Ovary (tissue), 9 donors: ENCODE measurements around the gene SORCS2. TPM values are rescaled to one million over a fixed set of nuclear protein-coding genes. Genes with fewer than 3 reads are reported as not detected.

ENCODE experiments used
- DNase-seq, 5 donors: peaks; one replicate each; pipeline ENCODE4 v3.0.0-alpha.2; 2019 to 2020
- H3K27ac ChIP-seq, 2 donors: fragments of 200-600 bp; one replicate each; pipeline versions ENCODE4 v1.5.1 to v1.8.0; 2019 to 2022
- H3K27me3 ChIP-seq: fragments of 200-600 bp; one replicate; pipeline ENCODE4 v1.8.0; 2022
- H3K36me3 ChIP-seq: fragments of 200-600 bp; sonication (generic); one replicate; pipeline ENCODE4 v1.5.1; 2019
- H3K4me1 ChIP-seq: one replicate; pipeline ENCODE4 v1.8.1; 2013; ENCODE audit warnings: mild to moderate bottlenecking, moderate library complexity; ENCODE audit not compliant: insufficient read depth
- H3K4me3 ChIP-seq: fragments of 200-600 bp; sonication (generic); one replicate; pipeline ENCODE4 v1.5.1; 2017
- H3K9me3 ChIP-seq, 2 donors: fragments of 200-600 bp in 1 of 2; sonication (generic) in 1 of 2; one replicate each; pipeline versions ENCODE4 v1.5.1 to v1.8.1; 2013 to 2019; ENCODE audit warnings: mild to moderate bottlenecking in 1 of 2, moderate library complexity in 1 of 2
- CTCF ChIP-seq, 3 donors: fragments of 450-650 bp in 2 of 3; fragments of 200-600 bp in 1 of 3; IDR thresholded peaks; one replicate each; pipeline versions ENCODE4 v1.5.1 to v1.8.0; 2016 to 2022; ENCODE audit warnings: antibody characterized with exemption in 3 of 3, mild to moderate bottlenecking in 1 of 3
- EP300 ChIP-seq: sonication (generic); formaldehyde crosslinking; IDR thresholded peaks from one replicate; pipeline ENCODE4 v1.6.1; 2017; ENCODE audit warnings: antibody characterized with exemption
- POLR2A ChIP-seq: fragments of 450-650 bp; IDR thresholded peaks from one replicate; pipeline ENCODE4 v1.6.1; 2017; ENCODE audit warnings: antibody characterized with exemption, mild to moderate bottlenecking, moderate library complexity
- WGBS, 3 donors: extraction: QIAGEN DNeasy Blood & Tissue Kit in 1 of 3; methylation state at CpG; one replicate each; pipeline versions ENCODE4 v1.1.5 to v1.1.7; 2013 to 2017; 5-methylcytosine and 5-hydroxymethylcytosine counted together
- intact Hi-C, 4 donors: fragments of 100-400 bp; cut with DNase I; formaldehyde crosslinking; loops; one replicate each; pipeline versions ENCODE4 v1.11.0 to v1.15.1; 2022 to 2023
- polyA plus RNA-seq, 2 donors: library from polyadenylated mRNA; stranded (reverse); fragments of 200-250 nt in 1 of 2; fragments of 350-450 nt in 1 of 2; fragmentation: Illumina TruSeq in 1 of 2; extraction: RNeasy Lipid Tissue Mini Kit (QIAGEN cat#74804) in 1 of 2; gene quantifications; one replicate each; pipeline ENCODE4 v1.2.3, GENCODE V29; 2013 to 2014
- total RNA-seq, 7 donors: library from RNA; depleted of rRNA in 2 of 7; stranded (reverse); fragments of >200 nt in 2 of 7; fragmentation: NEBNext Ultra II Directional in 3 of 7; extraction: Animal tissue kit (Norgen Biotek cat#: 25700) in 3 of 7; gene quantifications; one replicate each; pipeline versions ENCODE4 v1.1.0 to v1.2.4, GENCODE V29; 2016 to 2023
- donor health status: DM: no; HTN: no; CAD: no; lungs with moderate emphysema.
- donor health status: DM: no; HTN: no; CAD: no.
- donor health status: Bipolar disorder and iron deficiency.
- donor health status: DM: yes; HTN: yes; CAD: no.
- donor health status: DM: no; HTN: no; CAD: no.
- donor health status: DM: yes; HTN: yes; CAD: no.

The SORCS2 gene
- total and polyA plus RNA-seq, 9 donors: 0.60 to 23.9 (median 7.1) TPM

- Histone ChIP-seq H3K27me3 (no peaks in the 10 kb centered on the region), H3K4me1 (peaks cover 2% of the 10 kb centered on the region), H3K4me3 (no peak overlapping the region), H3K27ac (no peak overlapping the region), H3K9me3 (no peaks in the 10 kb centered on the region), H3K36me3 (no peaks in the 10 kb centered on the region)
- no peak for DNase-seq
- intact Hi-C loops: no loop called here
- TF ChIP-seq EP300 (no peak), POLR2A (no peak), CTCF (IDR thresholded peaks at IDR 0.05) (no peak)
- 89 to 92% (median 90%) methylated on average over 7 of the region's 7 CpGs for WGBS, 3 donors
Measured at GRCh38 chr4:7218686-7219085, 26.3 kb downstream of the SORCS2 start.

DNA sequence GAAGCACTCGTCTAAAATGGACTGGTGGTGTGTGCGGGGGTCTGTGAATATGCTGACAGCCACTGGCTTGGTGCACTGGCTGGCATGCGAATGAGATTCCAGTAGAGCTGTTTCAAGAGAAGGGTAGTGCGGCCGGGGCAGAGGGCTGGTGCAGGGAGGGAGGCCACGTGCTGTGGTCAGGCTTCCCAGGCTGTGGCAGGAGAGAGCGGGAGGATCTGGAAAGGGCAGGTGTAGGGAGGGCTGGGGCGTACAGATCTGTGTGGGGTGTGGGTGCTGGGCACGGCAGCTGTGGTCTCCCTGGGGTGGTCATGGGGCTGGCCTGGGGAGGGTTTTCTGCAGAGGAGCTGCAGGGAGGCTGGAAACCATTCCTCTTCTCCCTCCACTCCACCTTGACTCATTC, 30.2 kb downstream of the SORCS2 start:
- Histone ChIP-seq H3K27ac (no peak overlapping the region), H3K4me1 (peaks cover 2% of the 10 kb centered on the region), H3K36me3 (no peaks in the 10 kb centered on the region), H3K27me3 (no peaks in the 10 kb centered on the region), H3K4me3 (no peak overlapping the region), H3K9me3 (no peaks in the 10 kb centered on the region)
- intact Hi-C loops: no loop called here
- no peak for TF ChIP-seq CTCF (IDR thresholded peaks at IDR 0.05)
- TF ChIP-seq POLR2A: no peak
- no peak for TF ChIP-seq EP300
- WGBS, 3 donors: 81 to 92% (median 82%) methylated on average over 9 of the region's 9 CpGs
- DNase-seq: no peak

- H3K27ac ChIP-seq: no peak overlapping the region
- DNase-seq: no peak
- intact Hi-C loops: no loop called here
- H3K36me3 ChIP-seq: no peaks in the 10 kb centered on the region
- TF ChIP-seq EP300: no peak
- TF ChIP-seq POLR2A: no peak
- TF ChIP-seq CTCF (IDR thresholded peaks at IDR 0.05): no peak
- H3K4me1 ChIP-seq: peaks cover 2% of the 10 kb centered on the region
- WGBS, 3 donors: 73 to 82% (median 79%) methylated on average over 5 of the region's 5 CpGs
- H3K27me3 ChIP-seq: no peaks in the 10 kb centered on the region
- no peak overlapping the region for H3K4me3 ChIP-seq
- no peaks in the 10 kb centered on the region for H3K9me3 ChIP-seq
Measured at GRCh38 chr4:7223541-7223940, 31.2 kb downstream of the SORCS2 start.

- no peak overlapping the region for H3K27ac ChIP-seq
- H3K4me1 ChIP-seq: peaks cover 2% of the 10 kb centered on the region
- no peaks in the 10 kb centered on the region for H3K27me3 ChIP-seq
- TF ChIP-seq CTCF (IDR thresholded peaks at IDR 0.05): no peak
- H3K9me3 ChIP-seq: no peaks in the 10 kb centered on the region
- no peaks in the 10 kb centered on the region for H3K36me3 ChIP-seq
- WGBS, 3 donors: 95 to 98% (median 95%) methylated on average over 4 of the region's 4 CpGs
- H3K4me3 ChIP-seq: no peak overlapping the region
- no peak for DNase-seq
- intact Hi-C loops: no loop called here
Measured at GRCh38 chr4:7224001-7224400, 31.7 kb downstream of the SORCS2 start.
